SK-N-SH treated with all-trans-retinoic acid at 6 μM for 48 hours (cell line): ENCODE data around the gene CD276.

Source experiments
- ATAC-seq: fragments of 200-7000 bp; cut with Tn5 transposase; 3 replicates; pipeline ENCODE4 v1.9.1; 2020; ENCODE audit warnings: mild to moderate bottlenecking, moderate library complexity
- ARNTL ChIP-seq: fragments of 450-650 bp; formaldehyde crosslinking; IDR thresholded peaks from 2 replicates; pipeline ENCODE4 v1.5.0; 2020; ENCODE audit warnings: low read depth, mild to moderate bottlenecking, moderate library complexity, borderline replicate concordance
- BACH2 ChIP-seq: fragments of 250-450 bp; sonication (Bioruptor Pico); IDR thresholded peaks from 2 replicates; pipeline ENCODE4 v1.9.0; 2021; ENCODE audit warnings: mild to moderate bottlenecking, borderline replicate concordance
- CSDC2 ChIP-seq: fragments of 250-450 bp; sonication (Bioruptor Pico); IDR thresholded peaks from 2 replicates; pipeline ENCODE4 v1.5.0; 2020; ENCODE audit warnings: mild to moderate bottlenecking, moderate library complexity
- ESRRG ChIP-seq: fragments of 250-450 bp; sonication (Bioruptor Pico); IDR thresholded peaks from 2 replicates; pipeline ENCODE4 v1.6.1; 2021; ENCODE audit warnings: mild to moderate bottlenecking
- GLIS3 ChIP-seq: fragments of 250-450 bp; sonication (Bioruptor Pico); IDR thresholded peaks from 2 replicates; pipeline ENCODE4 v1.5.0; 2020; ENCODE audit warnings: mild to moderate bottlenecking, moderate library complexity
- ISL1 ChIP-seq: fragments of 250-450 bp; sonication (Bioruptor Pico); IDR thresholded peaks from 2 replicates; pipeline ENCODE4 v2.1.2; 2022; ENCODE audit warnings: mild to moderate bottlenecking, moderate library complexity
- OSR1 ChIP-seq: fragments of 250-450 bp; sonication (Bioruptor Pico); IDR thresholded peaks from 2 replicates; pipeline ENCODE4 v1.8.0; 2022; ENCODE audit warnings: moderate library complexity, mild to moderate bottlenecking, inconsistent platforms
- PPARA ChIP-seq: fragments of 250-450 bp; sonication (Bioruptor Pico); IDR thresholded peaks from 2 replicates; pipeline ENCODE4 v1.5.0; 2020; ENCODE audit warnings: mild to moderate bottlenecking, borderline replicate concordance
- RARB ChIP-seq: fragments of 250-450 bp; sonication (Bioruptor Pico); IDR thresholded peaks from 2 replicates; pipeline ENCODE4 v1.8.0; 2021; ENCODE audit warnings: mild to moderate bottlenecking, moderate library complexity
- SNAI2 ChIP-seq: fragments of 250-450 bp; sonication (Bioruptor Pico); IDR thresholded peaks from 2 replicates; pipeline ENCODE4 v1.5.0; 2020; ENCODE audit warnings: mild to moderate bottlenecking, moderate library complexity
- TCF4 ChIP-seq: fragments of 250-450 bp; sonication (Bioruptor Pico); IDR thresholded peaks from 2 replicates; pipeline ENCODE4 v1.8.0; 2021; ENCODE audit warnings: mild to moderate bottlenecking, moderate library complexity, borderline replicate concordance
- ZC3H10 ChIP-seq: fragments of 250-450 bp; sonication (Bioruptor Pico); IDR thresholded peaks from 2 replicates; pipeline ENCODE4 v1.5.1; 2021; ENCODE audit warnings: mild to moderate bottlenecking, moderate library complexity
- ZFP3 ChIP-seq: fragments of 250-450 bp; sonication (Bioruptor Pico); IDR thresholded peaks from 2 replicates; pipeline ENCODE4 v1.5.0; 2020; ENCODE audit warnings: mild to moderate bottlenecking, moderate library complexity
- ZFP30 ChIP-seq: fragments of 450-650 bp; formaldehyde crosslinking; IDR thresholded peaks from 2 replicates; pipeline ENCODE4 v1.5.0; 2022; ENCODE audit warnings: mild to moderate bottlenecking, moderate library complexity
- ZNF565 ChIP-seq: fragments of 450-650 bp; formaldehyde crosslinking; conservative IDR thresholded peaks from 2 replicates; pipeline ENCODE4 v1.5.0; 2020; ENCODE audit warnings: low read depth, mild to moderate bottlenecking, moderate library complexity
- ZNF70 ChIP-seq: fragments of 450-650 bp; formaldehyde crosslinking; IDR thresholded peaks from 2 replicates; pipeline ENCODE4 v1.5.0; 2020; ENCODE audit warnings: mild to moderate bottlenecking, moderate library complexity
- ZNF8 ChIP-seq: fragments of 450-650 bp; formaldehyde crosslinking; IDR thresholded peaks from 2 replicates; pipeline ENCODE4 v1.5.0; 2020; ENCODE audit warnings: mild to moderate bottlenecking, moderate library complexity
- TF ChIP-seq, protein P1 (sequence below): fragments of 250-450 bp; sonication (Bioruptor Pico); IDR thresholded peaks from 2 replicates; pipeline ENCODE4 v1.5.1; 2021; ENCODE audit warnings: mild to moderate bottlenecking, moderate library complexity
- TF ChIP-seq, protein P2 (sequence below): fragments of 250-450 bp; sonication (Bioruptor Pico); IDR thresholded peaks from 2 replicates; pipeline ENCODE4 v1.5.1; 2020; ENCODE audit warnings: low read depth, mild to moderate bottlenecking, moderate library complexity
- TF ChIP-seq, protein P3 (sequence below): fragments of 250-450 bp; sonication (Bioruptor Pico); IDR thresholded peaks from 2 replicates; pipeline ENCODE4 v1.5.0; 2020; ENCODE audit warnings: mild to moderate bottlenecking, moderate library complexity
- TF ChIP-seq, protein P4 (sequence below): fragments of 250-450 bp; sonication (Bioruptor Pico); IDR thresholded peaks from 2 replicates; pipeline ENCODE4 v1.8.0; 2020; ENCODE audit warnings: mild to moderate bottlenecking, moderate library complexity, borderline replicate concordance

The CD276 gene

DNA sequence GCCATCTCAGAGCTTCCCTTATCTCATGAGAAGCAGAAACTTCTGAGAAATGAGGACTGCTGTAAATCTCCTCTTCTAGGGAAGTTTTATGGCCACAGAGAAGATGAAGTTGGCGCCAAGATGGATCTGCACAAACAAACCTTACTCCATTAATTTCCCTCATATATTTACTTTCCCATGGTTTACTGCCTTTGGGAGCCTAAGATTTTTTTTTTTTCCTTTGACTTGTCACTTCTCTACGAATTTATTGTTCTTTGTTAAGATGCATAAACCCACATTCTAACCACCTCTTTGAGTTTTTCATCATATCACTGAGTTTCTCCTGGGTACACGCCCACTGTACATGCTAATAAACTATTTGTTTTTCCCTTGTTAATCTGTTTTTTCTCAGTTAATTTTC is 29.5 kb upstream of the CD276 start (continued):
- TF ChIP-seq, protein P1, sequence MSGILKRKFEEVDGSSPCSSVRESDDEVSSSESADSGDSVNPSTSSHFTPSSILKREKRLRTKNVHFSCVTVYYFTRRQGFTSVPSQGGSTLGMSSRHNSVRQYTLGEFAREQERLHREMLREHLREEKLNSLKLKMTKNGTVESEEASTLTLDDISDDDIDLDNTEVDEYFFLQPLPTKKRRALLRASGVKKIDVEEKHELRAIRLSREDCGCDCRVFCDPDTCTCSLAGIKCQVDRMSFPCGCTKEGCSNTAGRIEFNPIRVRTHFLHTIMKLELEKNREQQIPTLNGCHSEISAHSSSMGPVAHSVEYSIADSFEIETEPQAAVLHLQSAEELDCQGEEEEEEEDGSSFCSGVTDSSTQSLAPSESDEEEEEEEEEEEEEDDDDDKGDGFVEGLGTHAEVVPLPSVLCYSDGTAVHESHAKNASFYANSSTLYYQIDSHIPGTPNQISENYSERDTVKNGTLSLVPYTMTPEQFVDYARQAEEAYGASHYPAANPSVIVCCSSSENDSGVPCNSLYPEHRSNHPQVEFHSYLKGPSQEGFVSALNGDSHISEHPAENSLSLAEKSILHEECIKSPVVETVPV (CRISPR knock-in tag) = no peak
- no peak for TF ChIP-seq GLIS3 (CRISPR knock-in tag)
- no peak for TF ChIP-seq ARNTL (CRISPR knock-in tag)
- TF ChIP-seq RARB (CRISPR knock-in tag) = no peak
- no peak for TF ChIP-seq ZC3H10 (CRISPR knock-in tag)

DNA sequence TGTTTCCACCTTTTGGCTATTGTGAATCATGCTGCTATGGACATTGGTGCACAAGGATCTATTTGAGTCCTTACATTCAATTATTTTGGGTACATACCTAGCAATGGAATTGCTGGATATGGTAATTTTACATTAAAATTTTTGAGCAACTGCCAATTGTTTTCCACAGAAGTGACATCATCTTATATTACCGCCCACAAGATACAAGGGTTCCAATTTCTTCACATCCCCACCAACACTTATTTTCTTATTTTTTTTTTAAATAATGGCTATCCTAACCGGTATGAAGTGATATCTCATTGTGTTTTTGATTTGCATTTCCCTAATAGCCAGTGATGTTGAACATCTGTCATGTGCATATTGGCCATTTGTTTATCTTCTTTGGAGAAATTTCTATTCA is 28.5 kb upstream of the CD276 start:
- TF ChIP-seq ZNF70 (CRISPR knock-in tag) = no peak
- TF ChIP-seq OSR1 = no peak
- TF ChIP-seq ZNF565 (CRISPR knock-in tag) = no peak
- no peak for TF ChIP-seq ZFP30 (CRISPR knock-in tag)
- TF ChIP-seq ZFP3 (CRISPR knock-in tag) = no peak
- TF ChIP-seq ZC3H10 (CRISPR knock-in tag) = no peak
- TF ChIP-seq ARNTL (CRISPR knock-in tag) = no peak
- no peak for TF ChIP-seq TCF4
- no peak for TF ChIP-seq GLIS3 (CRISPR knock-in tag)
- no peak for TF ChIP-seq RARB (CRISPR knock-in tag)
- no peak for ATAC-seq

DNA sequence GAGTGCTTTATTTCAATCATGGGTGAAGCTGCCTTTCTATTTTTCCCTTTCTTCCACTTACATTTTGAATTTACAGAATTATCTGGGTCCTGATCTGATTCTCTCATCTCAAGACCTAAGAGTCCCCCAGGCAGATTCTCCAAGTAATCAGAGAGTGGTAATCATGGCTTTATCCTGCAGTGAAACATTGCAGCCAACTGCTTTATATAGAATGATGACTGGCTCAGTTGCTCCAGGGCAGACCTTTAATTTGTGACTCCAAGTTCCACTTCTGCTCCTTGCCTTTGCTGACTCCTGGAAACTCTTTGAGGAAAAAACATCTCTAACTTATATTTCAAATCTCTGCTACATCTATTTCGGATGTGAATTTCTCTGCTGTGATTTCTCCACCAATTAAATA is 25.5 kb upstream of the CD276 start:
- TF ChIP-seq OSR1 (no peak), RARB (CRISPR knock-in tag) (no peak), ZFP3 (CRISPR knock-in tag) (no peak), ARNTL (CRISPR knock-in tag) (no peak), PPARA (CRISPR knock-in tag) (no peak), GLIS3 (CRISPR knock-in tag) (no peak), ZNF8 (CRISPR knock-in tag) (no peak), ESRRG (no peak), ISL1 (CRISPR knock-in tag) (no peak), TCF4 (no peak), ZNF565 (CRISPR knock-in tag) (no peak), BACH2 (CRISPR knock-in tag) (no peak), SNAI2 (CRISPR knock-in tag) (no peak), CSDC2 (CRISPR knock-in tag) (no peak)
- TF ChIP-seq, protein P1 (CRISPR knock-in tag) = no peak
- TF ChIP-seq, protein P2, sequence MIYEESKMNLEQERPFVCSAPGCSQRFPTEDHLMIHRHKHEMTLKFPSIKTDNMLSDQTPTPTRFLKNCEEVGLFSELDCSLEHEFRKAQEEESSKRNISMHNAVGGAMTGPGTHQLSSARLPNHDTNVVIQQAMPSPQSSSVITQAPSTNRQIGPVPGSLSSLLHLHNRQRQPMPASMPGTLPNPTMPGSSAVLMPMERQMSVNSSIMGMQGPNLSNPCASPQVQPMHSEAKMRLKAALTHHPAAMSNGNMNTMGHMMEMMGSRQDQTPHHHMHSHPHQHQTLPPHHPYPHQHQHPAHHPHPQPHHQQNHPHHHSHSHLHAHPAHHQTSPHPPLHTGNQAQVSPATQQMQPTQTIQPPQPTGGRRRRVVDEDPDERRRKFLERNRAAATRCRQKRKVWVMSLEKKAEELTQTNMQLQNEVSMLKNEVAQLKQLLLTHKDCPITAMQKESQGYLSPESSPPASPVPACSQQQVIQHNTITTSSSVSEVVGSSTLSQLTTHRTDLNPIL (CRISPR knock-in tag) = no peak
- TF ChIP-seq, protein P3, sequence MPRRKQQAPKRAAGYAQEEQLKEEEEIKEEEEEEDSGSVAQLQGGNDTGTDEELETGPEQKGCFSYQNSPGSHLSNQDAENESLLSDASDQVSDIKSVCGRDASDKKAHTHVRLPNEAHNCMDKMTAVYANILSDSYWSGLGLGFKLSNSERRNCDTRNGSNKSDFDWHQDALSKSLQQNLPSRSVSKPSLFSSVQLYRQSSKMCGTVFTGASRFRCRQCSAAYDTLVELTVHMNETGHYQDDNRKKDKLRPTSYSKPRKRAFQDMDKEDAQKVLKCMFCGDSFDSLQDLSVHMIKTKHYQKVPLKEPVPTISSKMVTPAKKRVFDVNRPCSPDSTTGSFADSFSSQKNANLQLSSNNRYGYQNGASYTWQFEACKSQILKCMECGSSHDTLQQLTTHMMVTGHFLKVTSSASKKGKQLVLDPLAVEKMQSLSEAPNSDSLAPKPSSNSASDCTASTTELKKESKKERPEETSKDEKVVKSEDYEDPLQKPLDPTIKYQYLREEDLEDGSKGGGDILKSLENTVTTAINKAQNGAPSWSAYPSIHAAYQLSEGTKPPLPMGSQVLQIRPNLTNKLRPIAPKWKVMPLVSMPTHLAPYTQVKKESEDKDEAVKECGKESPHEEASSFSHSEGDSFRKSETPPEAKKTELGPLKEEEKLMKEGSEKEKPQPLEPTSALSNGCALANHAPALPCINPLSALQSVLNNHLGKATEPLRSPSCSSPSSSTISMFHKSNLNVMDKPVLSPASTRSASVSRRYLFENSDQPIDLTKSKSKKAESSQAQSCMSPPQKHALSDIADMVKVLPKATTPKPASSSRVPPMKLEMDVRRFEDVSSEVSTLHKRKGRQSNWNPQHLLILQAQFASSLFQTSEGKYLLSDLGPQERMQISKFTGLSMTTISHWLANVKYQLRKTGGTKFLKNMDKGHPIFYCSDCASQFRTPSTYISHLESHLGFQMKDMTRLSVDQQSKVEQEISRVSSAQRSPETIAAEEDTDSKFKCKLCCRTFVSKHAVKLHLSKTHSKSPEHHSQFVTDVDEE (CRISPR knock-in tag) = no peak
- TF ChIP-seq, protein P4, sequence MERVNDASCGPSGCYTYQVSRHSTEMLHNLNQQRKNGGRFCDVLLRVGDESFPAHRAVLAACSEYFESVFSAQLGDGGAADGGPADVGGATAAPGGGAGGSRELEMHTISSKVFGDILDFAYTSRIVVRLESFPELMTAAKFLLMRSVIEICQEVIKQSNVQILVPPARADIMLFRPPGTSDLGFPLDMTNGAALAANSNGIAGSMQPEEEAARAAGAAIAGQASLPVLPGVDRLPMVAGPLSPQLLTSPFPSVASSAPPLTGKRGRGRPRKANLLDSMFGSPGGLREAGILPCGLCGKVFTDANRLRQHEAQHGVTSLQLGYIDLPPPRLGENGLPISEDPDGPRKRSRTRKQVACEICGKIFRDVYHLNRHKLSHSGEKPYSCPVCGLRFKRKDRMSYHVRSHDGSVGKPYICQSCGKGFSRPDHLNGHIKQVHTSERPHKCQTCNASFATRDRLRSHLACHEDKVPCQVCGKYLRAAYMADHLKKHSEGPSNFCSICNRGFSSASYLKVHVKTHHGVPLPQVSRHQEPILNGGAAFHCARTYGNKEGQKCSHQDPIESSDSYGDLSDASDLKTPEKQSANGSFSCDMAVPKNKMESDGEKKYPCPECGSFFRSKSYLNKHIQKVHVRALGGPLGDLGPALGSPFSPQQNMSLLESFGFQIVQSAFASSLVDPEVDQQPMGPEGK (CRISPR knock-in tag) = no peak
- no peak for ATAC-seq
